NCI-H82 treated with DMSO at 0.1 percent for 48 hours (cell line): ENCODE results near the gene AMPH.
"Not testable (repeated sequence)": the region's sequence is repeated elsewhere in the genome, so short reads cannot be mapped to it uniquely, and the experiment has no call there.

ENCODE experiments used
- DNase-seq: peaks from one replicate; lab custom pipeline; 2025; ENCODE audit not compliant: unreplicated experiment; lab: John Stamatoyannopoulos, UW

The AMPH gene

DNA sequence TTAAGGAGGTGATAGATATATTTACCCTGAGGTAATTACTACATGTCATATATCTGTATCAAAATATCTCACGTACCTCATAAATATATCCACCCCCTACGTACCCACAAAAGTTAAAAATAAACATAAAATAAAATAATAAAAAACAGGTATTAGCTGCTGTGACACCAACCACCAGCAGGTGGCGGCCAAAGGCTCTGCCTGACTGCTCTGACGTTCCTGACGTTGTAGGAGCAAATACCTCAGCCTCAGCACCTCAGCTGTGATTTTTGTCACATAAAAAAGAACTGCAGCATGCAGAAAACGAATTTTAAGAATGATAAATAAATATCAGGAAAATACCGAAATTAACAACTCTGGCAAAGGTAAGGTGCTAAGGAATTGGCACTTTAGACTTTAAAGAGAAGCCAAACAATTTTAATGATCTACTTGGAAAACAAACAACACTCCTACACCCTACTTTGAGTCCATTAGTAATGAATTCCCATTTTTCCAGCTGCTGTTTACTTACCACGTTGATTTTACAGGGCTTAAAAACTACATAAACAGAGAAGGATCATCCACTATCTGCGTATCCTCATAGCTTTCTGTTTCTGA is 232.3 kb downstream of the AMPH start:
- peak; percentile 39 for DNase-seq

DNA sequence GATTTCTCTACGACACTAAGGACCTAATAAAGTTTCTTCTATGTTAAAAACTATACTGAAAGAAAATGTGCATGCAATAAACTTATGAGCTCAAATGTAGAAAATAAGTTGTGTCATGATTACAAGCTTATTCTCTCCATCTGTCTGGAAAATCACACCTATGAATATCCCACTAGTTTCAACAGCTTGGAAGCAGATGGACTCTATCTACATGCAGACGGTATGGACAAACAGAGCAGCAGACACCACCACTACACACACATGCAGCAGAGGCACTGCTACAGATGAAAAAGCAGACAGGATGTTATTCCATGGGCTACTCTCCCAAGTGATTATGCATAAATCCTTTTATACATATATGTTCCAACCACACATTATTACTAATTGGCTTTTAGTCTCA is 234.3 kb downstream of the AMPH start:
- DNase-seq = no peak

DNA sequence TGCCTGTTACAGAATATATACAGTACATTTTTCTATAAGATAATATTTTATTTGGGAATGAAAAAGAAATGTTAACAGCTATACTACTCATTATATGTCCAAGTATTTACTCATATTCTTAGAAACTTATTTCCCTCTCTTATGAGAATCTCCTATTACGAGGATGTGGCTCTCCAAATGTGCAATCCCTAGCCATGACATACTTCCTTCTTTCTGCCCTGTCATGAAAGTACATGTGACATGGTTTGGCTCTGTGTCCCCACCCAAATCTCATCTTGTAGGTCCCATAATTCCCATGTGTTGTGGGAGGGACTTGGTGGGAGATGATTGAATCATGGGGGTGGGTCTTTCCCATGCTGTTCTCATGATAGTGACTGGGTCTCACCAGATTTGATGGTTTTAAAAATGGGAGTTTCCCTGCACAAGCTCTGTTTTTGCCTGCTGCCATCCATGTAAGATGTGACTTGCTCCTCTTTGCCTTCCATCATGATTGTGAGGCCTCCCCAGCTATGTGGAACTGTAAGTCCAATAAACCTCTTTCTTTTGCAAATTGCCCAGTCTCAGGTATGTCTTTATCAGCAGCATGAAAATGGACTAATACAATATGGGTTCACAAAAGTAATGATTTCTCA is 235.1 kb downstream of the AMPH start:
- DNase-seq = not testable (repeated sequence)

DNA sequence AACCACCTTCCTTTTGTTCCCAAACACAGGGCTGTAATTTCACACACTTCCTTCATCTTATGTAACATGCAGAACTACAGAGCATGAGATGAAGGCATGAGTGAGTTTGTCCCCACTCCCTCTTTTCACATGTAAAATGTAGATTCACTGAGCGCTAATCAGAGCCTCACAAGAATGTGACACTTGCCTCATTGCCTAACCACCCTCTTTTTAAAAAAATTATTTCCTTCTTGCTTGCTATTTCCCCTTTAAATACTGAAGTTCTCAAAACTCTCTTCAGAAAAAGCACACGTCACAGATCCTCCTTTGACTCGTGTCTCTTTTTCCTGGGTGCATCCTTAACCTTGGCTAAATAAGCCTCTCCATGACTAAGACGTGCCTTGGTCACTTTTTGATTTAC is 236.5 kb downstream of the AMPH start:
- no peak for DNase-seq

DNA sequence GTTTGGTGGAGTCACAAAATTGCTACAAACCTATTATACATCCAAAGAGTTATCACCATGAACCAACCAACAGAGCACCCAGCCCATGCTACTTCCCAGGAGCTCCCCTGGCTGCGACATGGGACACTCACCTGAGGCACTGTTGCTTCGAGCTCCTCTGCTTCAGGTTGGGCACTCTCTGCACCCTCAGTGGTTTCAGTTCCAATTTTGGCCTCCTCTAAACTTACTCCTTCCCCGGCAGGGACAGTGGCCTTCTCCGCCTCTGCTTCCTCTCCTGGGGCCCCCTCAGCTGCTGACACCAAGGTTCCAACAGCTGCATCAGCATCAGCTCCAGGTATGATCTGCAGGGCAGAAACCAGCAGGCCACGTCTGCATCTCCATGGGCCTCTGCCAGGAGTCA is 237.3 kb downstream of the AMPH start:
- no peak for DNase-seq

DNA sequence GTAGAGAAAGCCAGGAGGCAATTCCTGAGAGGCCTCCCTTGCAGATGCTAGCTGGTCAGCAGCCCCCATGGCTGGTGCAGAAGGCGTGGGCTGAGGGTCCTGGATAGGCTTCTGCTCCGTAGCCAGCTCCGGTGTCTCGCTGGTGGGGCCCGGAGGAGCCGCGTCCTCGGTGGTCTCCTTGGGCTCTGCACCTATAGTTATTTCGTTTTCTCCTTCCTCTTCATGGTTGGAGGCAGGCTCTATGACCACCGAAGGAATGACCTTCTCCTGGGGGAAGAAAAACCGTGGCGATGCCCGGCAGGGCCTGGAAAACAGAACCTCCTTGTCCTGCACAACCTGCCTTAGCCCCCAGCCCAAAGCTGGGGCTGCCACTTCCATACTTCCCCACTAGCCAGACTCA is 239.4 kb downstream of the AMPH start:
- DNase-seq = no peak

DNA sequence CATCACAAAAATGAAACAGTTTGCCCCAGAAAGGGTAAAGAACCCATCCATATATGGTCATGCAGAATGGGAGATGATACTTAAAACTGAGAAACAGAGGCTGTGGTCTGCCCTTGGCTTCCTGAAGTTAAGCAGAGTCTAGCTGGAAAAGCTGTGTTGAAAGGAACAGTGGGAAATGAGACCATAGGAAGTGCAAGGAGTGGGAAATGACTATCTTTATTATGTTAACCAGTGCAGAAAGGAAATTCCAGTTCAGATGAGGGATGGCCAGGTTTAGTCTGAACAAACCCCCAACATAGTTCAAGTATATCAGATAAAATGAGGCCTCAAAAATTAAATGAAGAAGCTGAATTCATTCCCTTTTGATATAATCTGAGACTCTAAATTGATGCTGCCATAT is 245.5 kb downstream of the AMPH start:
- DNase-seq = no peak

DNA sequence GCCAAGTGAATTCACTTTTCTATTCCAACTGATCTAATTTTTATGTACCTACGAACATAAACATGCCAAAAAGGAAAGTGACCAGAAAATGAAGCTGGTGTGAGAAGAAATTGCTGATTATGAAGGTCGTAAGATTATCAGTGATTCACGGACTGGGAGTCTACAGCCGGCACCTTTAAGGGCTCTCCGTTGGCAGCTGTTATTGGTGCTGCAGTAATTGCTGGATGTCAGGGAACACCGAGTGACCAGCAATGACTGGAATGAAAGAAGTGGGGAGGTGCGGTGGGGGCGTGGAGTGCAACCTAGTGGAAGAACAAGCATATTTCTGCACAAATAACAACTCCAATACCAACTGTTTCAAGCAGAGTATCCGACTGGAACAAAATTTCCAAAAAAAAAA is 247.9 kb downstream of the AMPH start:
- DNase-seq = no peak

DNA sequence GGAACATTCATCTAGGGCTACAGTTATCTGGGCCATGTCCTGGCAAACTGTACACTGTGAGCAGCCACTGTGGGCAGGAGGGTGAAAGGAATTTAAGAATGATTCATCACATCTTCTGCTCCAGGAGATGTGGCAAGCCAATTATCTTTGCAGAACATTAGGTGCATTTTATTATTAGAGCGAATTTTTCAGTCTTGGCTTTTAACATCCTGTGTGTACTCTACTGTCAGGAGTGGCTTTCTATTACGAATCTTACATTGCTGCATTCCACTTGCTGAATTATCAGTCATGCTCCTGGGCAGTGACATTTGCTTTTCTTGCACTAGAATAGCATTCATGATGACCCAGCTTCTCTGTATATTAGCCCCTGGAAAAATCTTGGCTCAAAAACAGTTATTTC is 248.5 kb downstream of the AMPH start:
- no peak for DNase-seq

DNA sequence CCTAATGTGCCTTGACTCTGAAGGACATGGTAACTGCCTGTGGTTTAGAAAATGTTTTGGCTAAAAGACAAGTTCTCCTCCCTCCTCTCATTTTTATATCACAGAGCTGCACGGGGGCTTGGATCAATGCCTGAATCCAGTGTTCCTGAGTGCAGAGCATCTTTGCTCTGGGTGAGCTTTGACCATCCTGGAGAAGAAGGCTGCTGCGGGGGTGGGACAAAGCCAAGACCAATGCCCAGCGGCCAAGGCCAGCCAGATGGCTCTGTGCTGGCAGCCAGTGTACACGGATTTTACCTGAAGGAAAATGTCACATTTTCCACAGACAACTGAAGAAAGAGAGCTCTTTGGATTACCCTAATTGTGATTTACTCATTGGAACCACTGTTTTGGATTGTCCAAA is 255.7 kb downstream of the AMPH start:
- no peak for DNase-seq

DNA sequence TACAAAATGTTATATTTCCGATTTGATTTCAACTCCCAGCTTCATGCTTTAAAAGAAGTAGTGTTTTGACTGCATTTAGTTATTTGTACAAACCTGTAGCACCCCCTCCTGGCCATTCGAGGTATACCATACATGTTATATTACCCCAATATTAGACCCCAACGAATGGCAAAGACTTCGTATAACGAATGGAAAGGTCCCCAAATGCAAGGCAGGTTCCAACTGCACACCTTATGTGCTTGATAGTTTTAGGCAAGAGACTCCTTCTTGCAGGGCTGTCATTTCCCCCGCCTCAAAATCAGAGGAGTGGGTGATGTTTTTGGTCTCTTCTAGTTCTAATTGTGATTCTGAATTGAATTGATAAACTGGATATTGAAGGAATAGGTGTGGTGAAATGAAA is 256.7 kb downstream of the AMPH start:
- peak; percentile 15 for DNase-seq

DNA sequence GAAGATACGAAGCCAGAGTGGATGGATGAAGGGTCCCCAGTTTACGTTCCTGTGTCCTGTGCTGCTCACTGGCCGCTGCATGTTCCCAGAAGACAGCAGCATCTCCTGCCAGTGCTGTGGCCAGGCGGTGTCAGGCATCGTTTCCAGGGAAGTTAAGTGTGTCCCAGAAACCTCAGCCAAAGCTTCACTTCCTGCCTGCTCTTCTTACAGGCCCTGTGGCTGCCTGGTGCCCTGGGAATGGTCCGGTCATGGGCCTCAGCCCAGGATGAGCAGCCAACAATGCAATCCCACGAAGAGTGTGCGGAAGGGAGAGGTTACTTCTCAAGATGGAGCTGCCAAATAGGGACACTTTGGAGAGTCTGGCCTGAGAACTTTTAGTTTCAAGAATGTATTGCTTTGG is 258.0 kb downstream of the AMPH start:
- DNase-seq = no peak

DNA sequence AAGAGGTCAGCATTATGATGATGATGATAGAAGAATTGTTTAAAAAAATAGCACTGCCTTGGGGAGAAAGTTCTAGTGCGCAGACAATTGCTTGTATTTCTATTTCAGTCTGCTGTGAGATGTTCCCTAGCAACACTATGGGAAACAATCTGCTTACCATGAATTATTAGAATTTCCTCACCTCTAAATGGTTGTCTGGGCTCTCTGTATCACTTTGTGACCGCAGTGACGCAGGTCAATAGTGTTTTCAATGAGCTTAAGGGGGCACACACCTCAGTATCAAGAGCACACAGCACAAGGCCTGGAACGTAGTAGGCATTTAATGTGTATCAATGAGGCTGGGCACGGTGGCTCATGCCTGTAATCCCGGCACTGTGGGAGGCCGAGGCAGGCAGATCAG is 258.9 kb downstream of the AMPH start:
- DNase-seq = no peak

DNA sequence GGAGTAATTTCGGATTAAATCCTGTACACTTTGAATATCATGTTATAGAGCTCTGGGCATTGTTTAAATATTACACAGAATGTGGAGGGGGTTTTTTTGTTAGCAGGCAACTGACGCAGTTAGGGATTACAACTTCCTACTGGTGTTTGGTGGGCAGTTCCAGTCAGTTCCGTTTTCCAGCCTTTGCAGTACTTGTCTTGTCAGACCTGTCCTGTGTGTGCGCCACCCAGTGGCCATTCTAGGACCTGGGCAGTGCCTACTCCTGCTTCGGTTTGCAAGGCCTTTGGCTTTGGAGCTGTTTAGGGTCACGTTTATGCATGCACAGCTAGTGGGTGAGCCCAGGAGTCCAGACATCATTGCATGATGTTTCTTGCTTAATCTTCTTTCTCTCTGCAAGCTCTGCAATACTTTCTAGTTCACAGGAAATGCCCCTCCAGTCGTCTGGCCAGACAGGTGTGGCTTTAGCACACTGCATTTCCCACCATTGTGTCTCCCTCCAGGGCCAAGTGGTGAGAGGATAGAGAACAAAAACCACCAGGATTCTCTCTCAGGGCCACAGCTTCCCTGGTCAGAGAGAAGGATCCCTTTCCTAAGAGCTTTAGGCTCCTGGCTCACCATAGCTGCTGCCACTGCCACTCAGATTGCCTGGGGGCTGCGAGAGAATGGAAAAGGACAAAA is 261.2 kb downstream of the AMPH start:
- peak; percentile 47 for DNase-seq

DNA sequence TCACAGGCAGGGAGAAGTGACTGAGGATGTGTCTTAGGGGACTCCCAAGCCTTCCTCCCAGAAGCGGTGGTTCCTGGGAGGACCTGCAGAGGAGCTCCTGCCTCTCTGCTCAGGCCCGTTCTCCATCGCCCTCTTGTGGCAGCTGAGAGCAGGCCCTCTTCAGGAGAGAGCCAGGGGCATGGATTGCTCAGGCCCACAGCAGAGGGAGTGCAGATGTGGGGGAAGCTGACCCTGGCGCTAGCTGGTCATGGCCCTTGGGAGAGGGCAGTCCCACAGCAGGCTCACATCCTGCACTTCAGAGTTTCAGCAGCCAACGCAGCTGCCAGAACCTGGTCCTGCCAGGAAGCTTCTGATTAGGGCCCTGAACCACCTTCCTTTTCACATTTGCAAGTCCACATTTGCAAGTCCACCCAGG is 263.0 kb downstream of the AMPH start:
- DNase-seq = peak; percentile 46

DNA sequence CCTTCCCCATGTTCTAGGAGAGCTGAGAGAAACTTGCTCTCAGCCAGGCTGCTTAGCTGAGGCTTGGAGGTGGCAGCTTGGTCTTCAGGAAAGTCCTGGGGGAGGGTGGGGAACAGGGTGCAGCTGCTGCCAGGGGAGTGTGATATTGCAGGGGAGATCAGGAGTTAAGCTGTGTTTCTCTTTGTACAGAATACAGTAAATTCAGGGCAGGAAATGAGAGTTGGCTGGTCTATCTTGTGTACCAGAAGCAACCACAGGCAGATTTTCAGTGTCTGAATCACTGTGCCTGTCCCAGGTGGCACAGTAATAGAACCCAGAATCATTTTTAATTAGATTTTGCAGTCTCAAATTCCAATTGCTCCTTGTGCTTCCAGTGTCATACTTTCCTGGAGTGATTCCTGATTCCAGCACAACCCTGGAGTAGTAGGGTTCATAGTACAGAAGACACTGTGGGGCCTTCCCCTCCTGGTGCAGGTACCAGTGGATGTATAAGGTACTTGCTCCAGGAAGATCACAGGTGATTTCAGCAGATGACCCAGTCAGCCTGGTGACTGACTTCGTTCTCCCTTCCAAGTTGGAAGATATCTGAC is 263.8 kb downstream of the AMPH start:
- no peak for DNase-seq

DNA sequence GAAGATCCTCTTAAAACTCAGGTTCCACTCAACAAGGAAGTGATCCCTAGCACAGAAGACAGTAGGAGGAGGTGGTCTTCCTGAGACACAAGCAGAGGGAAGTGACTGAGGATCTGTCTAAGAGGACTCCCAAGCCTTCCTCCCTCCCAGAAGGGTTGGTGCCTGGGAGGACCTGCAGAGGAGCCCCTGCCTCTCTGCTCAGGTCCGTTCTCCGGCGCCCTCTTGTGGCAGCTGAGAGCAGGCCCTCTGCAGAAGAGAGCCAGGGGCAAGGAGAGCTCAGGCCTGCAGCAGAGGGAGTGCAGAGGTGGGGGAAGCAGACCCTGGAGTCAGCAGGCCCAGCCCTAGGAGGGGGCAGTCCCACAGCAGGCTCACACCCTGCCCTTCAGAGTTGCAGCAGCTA is 267.8 kb downstream of the AMPH start:
- DNase-seq = peak; percentile 16

DNA sequence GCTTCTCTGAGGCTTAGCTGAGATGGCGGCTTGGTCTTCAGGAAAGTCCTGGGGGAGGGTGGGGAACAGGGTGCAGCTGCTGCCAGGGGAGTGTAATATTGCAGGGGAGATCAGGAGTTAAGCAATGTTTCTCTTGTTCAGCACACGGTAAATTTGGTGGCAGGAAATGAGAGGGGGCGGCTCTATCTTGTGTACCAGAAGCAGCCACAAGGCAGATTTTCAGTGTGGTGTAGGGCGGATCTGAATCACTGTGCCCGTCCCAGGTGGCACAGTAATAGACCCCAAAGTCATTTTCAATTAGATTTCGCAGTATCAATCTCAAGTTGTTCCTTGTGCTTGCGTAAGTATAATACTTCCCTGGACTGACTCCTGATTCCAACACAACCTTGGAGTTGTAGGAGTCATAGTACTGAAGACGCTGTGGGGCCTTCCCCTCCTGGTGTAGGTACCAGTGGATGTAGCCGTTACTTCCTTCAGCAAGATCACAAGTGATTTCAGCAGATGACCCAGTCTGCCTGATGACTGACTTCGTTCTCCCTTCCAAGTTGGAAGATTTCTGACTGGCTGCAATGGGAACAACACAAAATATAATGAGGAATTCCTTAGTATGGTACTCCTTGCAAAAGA is 268.4 kb downstream of the AMPH start:
- not testable (repeated sequence) for DNase-seq

DNA sequence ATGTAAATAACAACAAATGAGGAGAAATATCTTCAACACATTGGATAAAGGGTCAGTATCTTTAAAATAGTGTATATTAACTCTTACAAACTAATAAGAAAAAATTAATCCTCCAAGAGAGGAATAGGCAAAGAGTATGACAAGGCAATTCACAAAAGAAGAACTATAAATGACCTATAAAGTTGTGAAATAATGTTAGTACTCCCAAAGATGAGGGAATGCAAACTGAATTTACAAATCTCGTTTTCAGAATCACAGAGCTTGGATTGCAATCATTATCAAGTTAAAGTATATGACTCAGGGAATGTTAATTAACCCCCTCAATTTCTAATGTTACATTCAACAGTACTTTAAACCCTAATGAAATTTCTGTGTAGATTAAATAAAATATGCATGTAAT is 270.4 kb downstream of the AMPH start:
- no peak for DNase-seq

DNA sequence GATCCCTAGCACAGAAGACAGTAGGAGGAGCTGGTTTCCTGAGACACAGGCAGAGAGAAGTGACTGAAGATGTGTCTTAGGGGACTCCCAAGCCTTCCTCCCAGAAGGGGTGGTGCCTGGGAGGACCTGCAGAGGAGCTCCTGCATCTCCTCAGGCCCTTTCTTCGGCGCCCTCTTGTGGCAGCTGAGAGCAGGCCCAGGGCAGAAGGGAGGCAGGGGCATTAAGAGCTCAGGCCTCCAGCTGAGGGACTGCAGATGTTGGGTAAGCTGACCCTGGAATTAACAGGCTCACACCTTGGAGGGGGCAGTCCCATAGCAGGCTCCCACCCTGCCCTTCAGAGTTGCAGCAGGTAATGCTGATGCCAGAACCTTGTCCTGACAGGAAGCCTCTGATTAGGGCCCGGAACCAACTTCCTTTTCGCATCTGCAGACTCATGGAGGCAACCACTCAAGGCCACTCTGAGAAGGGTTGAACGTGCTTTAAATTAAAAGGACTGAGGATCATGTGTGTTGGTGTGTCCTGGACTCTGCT is 272.0 kb downstream of the AMPH start:
- DNase-seq = not testable (repeated sequence)

DNA sequence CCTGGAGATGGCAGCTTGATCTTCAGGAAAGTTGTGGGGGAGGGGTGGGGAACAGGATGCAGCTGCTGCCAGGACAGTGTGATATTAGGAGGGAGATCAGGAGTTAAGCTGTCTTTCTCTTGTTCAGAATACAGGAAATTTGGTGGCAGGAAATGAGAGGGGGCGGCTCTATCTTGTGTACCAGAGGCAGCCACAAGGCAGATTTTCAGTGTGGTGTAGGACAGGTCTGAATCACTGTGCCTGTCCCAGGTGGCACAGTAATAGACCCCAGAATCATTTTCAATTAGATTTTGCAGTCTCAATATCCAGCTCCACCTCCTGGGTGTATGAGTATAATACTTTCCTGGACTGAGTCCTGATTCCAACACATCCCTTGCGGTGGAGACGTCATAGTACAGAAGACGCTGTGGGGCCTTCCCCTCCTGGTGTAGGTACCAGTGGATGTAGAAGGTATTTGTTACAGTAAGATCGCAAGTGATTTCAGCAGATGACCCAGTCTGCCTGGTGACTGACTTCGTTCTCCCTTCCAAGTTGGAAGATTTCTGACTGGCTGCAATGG is 272.8 kb downstream of the AMPH start:
- DNase-seq = peak; percentile 23
